NOMO-1 treated with dmso at 0.1 percent for 144 hours (cell line): ENCODE results near the gene GCSAM.

Experiments
- DNase-seq: peaks from one replicate; lab custom pipeline; 2025; ENCODE audit not compliant: unreplicated experiment; lab: John Stamatoyannopoulos, UW

The GCSAM gene

GRCh38 chr3:112129925-112130637 is 3.0 kb downstream of the GCSAM start:
- DNase-seq, result no peak

- DNase-seq, result peak; percentile 33
Measured at GRCh38 chr3:112128843-112129727, 4.0 kb downstream of the GCSAM start.

DNA sequence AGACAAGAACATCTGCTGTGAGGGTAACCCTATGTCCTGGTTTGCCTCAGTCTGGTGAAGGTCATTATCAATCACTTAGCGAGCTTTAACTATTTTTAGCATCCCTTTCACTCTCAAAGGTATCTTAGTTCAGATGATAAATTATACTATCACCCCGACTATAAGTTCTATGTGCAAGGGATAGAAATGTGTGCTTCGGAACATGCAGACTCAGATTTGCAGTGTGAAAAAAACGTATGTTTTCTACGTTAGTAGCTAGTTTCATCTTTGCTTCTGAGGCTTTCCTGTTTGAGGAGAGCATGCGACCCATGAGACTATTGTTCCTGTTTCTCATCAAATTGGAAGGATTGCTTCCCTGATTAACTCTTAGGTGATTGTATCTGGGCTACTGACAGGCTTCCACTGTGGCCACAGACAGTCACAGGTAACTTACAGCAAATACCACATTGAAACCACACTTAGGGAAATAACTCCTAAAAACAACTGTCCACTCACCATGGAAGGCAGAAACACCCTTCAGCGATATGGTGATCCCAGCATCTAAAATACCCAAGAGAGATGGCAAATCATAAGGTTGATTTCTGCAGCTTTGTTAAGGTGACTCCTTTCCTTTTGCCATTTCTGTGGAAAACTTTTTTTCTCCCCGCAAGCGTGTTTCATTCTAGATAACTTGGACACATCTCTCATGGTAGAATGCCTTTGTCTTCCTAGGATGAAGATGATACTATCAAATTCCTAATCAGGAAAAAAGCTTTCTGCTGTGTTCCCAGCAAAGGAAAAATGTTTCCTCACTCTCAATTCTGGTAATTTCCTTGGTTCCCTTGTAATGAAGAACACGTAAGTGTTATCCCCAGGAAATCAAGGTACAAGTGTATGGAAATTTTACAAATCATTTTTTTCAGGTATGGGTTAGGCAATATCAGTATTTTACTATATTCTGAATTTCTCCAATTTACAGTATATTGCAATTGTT is 5.2 kb downstream of the GCSAM start:
- DNase-seq, result no peak

DNA sequence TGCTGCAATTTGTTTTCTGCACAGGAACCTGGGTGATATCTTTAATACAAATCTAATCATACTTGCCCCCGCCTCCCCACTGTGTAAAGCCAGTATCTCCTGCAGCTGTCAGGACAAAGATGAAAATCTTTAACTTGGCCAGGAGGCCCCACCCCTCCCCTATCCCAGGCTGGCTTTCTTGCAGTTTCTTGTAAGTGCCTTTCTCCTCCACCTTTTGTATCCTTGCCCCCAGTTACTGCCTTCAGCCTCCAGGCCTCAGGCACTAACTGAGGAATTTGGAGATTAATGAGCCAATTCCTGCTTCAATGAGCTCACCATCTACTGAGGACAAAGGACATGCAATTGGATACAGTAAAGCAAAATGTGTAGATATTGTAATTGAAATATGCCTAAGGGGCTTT is 6.5 kb downstream of the GCSAM start:
- DNase-seq, result no peak

DNA sequence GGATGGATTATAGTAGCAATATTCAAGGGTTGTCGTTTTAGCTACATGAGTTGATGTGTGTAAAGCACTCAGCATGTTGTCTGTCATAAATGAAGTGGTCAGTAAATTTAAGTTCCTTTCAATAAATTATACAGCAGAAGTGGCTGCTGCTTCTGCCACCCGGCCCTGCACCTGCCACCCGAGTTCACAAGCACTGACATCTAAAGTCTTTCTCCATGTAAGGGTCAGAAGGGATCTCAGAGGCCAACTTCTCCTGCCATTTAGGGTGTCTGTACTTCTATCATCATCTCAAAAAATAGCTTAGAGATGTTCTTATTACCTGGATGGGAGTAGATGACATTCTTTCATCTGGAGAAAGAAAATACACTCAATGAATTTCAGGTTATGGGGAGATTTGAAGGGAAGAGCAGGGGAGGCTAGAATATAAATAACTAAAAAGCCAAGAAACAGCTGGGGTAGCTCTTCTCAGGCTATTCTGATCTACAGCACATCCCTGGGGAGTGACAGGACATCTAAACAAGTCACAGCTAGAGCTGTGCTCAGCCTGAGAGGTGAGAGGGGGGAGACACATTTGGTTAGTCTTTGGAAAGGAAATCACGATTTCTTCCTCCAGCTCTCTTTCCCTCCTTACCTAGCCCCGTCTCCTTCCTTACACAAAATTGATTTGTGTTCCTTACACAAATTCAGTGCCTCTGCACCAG is 8.0 kb downstream of the GCSAM start:
- no peak for DNase-seq

- DNase-seq, result no peak
Measured at GRCh38 chr3:112123548-112123947, 9.5 kb downstream of the GCSAM start.

GRCh38 chr3:112122870-112123269 is 10.2 kb downstream of the GCSAM start:
- no peak for DNase-seq

DNA sequence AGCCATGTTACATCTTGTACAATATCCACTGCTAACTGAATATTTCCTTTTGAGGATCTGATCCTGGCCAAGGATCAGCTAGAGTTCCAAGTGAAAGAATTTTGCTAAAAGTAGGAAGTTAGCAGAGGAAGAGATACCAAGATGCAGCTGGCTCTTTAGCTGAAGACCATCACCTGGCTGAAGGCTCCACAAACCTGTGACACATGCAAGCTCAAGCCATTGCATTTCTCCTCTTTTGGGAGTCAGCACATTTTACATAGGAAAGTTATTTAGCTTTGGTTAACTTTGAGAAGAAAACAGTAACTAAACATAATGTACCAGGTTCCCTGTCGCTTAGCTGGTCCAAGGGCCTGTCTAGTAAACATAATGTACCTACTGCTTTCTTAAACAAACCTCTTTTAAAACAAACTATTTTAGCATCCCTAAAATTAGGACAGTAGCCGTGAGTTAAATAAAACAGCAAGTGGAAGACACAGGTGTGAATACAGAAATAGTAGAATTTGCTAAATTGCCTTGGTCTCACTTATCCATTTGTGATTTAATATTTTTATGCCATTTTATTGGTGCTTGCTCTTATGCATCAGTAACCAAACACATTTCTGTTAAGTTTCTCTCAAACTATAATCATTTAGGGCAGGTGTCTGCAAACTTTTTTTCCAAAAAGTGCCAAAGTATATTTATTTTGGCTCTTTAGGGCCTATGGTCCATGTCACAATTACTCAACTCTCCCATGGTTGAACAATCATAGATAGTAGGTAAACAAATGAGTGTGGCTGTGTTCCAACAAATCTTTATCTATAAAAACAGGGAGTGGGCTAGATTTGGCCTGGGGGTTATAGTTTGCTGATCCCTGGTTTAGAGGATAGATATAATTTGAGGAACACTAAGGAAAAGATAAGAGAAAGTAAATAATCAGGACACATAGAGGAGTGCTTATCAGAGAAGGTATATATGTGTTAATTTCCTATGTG is 11.2 kb downstream of the GCSAM start:
- DNase-seq, result no peak

DNA sequence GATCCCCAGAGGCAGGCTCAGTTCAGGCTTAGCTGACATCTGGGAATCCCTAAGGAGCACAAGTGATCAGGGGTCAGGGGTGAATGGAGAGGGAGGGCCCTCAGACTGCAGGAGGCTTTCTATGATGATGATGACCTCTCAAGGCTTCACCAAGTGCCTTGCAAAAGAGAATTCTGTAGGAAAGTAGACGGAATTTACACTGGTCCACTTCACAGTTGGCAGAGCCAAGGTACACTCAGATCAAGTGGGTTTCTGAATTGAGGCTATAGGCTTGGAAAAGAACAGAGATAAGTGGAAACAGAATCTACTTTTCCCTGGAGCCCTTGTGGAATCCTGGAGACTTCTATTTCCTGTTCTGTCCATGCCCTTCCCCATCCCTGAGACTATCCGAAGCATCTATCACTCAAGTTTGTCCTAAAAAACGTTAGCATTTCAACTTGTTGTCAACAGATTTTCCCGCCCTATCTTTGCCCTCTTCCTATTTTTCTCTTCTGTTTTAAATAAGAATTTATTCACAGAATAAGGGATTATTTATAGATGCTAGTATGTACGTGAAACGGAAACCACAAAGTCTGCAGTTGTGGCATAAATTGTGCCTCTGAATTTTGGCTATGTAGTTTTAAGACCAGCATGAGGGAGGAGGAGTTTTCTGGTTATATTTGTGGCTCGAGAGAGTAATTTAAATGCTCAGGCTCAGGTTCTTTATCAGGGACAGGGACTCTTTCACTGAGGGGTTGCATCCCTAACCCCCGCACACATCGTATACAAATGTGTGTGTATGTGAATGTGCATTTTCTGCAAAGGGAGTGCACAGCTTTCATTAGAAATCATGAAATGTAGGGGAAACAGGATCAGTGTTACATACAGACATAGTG is 12.8 kb downstream of the GCSAM start:
- DNase-seq, result peak; percentile 28

GRCh38 chr3:112117841-112118571 is 15.0 kb downstream of the GCSAM start:
- DNase-seq, result peak; percentile 66

DNA sequence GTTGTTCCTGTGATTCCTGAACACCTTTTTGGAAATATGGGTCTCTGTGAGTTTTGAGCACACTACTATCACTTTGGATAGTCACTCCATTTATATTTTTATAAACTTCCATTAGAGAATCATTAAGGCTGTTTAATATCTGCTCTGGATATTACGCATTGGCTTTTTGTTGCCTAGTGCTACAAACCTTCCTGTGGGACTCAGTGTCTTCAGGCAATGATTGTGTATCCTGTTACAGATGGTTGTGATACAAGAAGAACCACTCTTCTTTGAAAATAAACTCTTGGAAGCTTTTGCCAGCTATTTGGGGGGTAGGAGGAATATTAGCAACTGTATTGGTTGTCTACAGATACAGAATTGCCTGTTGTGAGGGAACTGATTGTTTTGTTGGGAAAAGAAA is 15.6 kb downstream of the GCSAM start:
- DNase-seq, result no peak

GRCh38 chr3:112116748-112117186 is 16.3 kb downstream of the GCSAM start:
- DNase-seq, result no peak

DNA sequence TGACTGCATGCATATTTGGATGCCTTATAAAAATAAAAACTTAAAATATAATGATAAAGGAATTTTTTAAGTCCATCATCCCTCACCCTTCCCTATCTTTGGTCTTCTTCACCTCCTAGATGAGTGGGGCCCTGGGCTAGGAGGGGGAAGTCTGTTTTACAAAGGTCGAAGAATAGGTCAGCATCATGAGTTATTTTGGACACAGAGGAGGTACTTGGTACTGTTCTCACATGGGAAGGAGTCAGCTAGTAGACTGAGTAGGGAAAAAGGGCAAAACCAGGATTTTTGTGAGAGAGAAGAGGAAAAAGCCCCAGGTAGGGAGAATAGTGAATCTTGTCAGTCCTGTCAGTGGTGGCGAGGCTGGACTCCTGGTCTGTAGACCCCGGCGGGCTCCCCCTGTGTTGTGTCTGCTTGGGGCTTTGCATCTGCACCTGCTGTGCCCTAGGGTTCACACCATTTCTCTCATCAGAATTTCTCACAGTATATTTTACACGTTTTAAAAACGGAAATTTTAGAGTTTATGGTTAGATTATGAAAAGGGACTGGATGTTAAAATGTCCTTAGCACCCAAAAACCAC is 17.2 kb downstream of the GCSAM start:
- DNase-seq, result no peak

DNA sequence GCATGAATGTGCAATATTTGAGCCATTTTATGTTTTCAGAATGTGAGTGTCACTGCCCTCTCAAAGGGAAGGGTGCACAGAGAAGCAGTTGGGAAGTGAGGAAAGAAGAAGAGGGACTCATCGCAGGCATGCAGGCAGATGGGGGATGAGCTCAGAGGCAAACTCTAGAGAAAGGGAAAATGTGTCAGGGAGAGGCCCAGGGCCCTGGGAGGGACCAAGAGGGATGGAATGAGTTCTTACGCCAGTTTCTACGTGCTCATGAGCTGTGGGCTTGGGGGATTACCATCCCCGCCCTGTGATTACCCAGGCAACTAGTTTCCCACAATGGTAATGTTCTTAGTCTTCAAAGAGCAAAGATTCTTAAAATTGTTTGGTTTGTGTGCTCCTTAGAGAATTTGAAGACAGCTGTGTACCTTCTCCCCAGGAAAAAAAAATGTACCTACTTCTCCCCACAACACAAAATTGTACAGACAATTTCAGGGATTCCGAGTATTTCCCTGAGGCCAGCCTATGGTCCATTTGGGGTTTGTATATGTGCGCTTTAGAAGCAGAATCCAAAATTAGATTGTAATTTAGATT is 17.8 kb downstream of the GCSAM start:
- DNase-seq, result no peak

GRCh38 chr3:112114576-112115160 is 18.4 kb downstream of the GCSAM start:
- no peak for DNase-seq

DNA sequence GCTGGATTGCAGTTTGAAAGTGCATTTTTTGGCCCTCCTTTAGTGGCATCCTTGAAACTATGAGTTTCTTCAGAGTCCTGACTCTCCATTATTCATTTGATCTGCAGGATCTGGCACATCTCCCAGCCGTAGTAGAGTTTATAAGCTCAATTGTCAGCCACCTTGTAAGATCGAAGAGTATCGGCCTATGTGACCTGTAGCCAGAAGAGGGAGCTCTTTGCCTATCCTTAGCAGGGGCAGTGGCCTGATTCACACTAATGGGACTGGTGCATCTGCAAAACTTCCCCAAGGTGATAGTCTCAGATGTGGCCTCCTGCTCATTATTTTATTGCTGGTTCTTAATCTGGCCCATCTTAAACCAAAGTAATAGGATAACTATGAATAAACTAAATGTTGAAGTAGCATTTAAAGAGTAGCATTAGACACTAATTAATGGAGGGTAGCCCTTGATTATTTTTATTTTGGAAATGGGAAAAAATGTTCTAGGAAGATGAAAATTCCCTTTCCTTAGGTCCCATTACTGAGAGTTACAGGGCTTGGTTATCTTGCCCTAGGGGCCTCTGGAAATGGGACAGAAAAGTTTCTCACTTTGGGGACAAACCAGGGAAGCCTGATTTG is 21.2 kb downstream of the GCSAM start:
- peak; percentile 37 for DNase-seq
